LHCN-M2 (cell line): Measurements from ENCODE around the gene JAKMIP3. TPM values are rescaled to one million over a fixed set of nuclear protein-coding genes. Genes with fewer than 3 reads are reported as not detected.
"Not testable (repeated sequence)": the region's sequence is repeated elsewhere in the genome, so short reads cannot be mapped to it uniquely, and the experiment has no call there.

Experiments used
- DNase-seq: peaks from one replicate; pipeline ENCODE4 v3.0.0-alpha.2; 2012; ENCODE audit warnings: low read depth
- total RNA-seq: library from RNA; depleted of rRNA; stranded (reverse); fragments of >200 nt; gene quantifications from 2 replicates; pipeline ENCODE4 v1.2.3, GENCODE V29; 2014

Gene JAKMIP3
- total RNA-seq, 1 experiment from 2014 or later: not detected

- no peak for DNase-seq
These were observed 1.5 kb upstream of the JAKMIP3 start for GRCh38 chr10:132064082-132064755.

- no peak for DNase-seq
These were observed 842 bp upstream of the JAKMIP3 start for GRCh38 chr10:132064771-132065437.

- DNase-seq: no peak
These were observed 440 bp downstream of the JAKMIP3 start for GRCh38 chr10:132066186-132066585.

DNA sequence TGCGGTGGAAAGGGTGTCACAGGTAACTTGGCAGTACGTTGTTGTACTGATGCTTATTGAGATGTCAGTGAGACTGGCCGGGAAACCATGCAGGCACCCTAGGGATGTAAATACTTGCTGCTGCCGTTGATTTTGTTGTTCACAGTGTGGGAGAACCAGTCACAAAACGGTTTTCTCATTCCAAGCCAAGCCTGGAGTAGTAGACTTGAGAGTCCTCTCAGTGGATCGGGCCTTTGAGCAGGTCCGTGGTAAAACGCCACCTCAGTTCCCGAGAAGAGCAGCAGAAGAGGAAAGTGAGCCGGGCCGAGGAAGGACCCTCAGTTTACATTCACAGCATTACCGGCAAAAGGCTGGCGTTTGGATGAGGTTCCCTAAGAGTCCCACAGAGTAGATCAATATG is 1.1 kb downstream of the JAKMIP3 start:
- no peak for DNase-seq

GRCh38 chr10:132068431-132069121 is 2.8 kb downstream of the JAKMIP3 start:
- no peak for DNase-seq

- DNase-seq: no peak
These were observed 3.5 kb downstream of the JAKMIP3 start for GRCh38 chr10:132069122-132069848.

GRCh38 chr10:132069849-132070182 is 4.1 kb downstream of the JAKMIP3 start:
- no peak for DNase-seq

- DNase-seq: no peak
These were observed 5.0 kb downstream of the JAKMIP3 start for GRCh38 chr10:132070724-132071123.

- no peak for DNase-seq
These were observed 5.9 kb downstream of the JAKMIP3 start for GRCh38 chr10:132071667-132072066.

DNA sequence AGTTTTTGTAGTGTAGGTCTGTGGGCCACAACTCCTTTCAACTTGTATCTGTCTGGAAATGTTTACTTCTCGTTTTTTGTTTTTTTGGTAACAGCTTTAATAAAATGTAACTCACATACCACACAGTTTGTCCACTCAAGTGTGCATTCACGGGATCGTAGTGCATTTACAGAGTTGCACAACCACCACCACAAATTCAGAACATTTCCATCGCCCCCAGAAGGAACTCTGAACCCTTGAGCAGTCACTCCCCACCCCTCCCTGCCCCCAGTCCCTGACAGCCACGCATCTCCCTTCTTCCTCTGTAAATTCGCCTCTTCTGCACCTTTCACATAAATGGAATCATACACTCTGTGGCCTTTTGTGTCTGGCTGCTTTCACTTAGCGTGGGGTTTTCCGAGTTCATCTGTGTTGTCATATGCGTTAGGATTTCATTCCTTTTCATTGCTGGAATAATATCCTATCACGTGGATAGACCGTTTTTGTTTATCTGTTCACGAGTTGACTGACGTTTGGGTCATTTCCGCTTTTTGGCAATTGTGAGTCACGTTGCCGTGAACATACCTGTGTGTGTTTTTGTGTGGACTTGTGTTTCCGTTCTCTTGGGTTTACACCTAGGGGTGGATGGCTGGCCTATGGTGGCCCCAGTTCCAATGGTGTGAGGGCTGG is 10.3 kb downstream of the JAKMIP3 start:
- DNase-seq: no peak

GRCh38 chr10:132076578-132077081 is 10.9 kb downstream of the JAKMIP3 start:
- DNase-seq: no peak

- DNase-seq: no peak
These were observed 11.3 kb downstream of the JAKMIP3 start for GRCh38 chr10:132077091-132077490.

GRCh38 chr10:132078746-132079345 is 13.1 kb downstream of the JAKMIP3 start:
- DNase-seq: no peak

- DNase-seq: not testable (repeated sequence)
These were observed 18.6 kb downstream of the JAKMIP3 start for GRCh38 chr10:132084384-132084783.

DNA sequence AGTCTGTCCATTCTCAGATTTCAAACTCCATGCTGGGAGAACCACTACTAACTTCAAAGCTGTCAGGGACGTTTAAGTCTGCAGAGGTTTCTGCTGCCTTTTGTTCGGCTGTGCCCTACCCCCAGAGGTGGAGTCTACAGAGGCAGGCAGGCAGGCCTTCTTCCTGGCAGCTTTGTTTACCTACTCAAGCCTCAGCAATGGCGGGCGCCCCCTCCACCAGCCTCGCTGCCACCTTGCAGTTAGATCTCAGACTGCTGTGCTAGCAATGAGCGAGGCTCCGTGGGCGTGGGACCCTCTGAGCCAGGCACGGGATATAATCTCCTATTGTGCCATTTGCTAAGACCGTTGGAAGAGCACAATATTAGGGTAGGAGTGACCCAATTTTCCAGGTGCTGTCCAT is 27.5 kb downstream of the JAKMIP3 start:
- not testable (repeated sequence) for DNase-seq

- no peak for DNase-seq
These were observed 29.0 kb downstream of the JAKMIP3 start for GRCh38 chr10:132094581-132095234.

DNA sequence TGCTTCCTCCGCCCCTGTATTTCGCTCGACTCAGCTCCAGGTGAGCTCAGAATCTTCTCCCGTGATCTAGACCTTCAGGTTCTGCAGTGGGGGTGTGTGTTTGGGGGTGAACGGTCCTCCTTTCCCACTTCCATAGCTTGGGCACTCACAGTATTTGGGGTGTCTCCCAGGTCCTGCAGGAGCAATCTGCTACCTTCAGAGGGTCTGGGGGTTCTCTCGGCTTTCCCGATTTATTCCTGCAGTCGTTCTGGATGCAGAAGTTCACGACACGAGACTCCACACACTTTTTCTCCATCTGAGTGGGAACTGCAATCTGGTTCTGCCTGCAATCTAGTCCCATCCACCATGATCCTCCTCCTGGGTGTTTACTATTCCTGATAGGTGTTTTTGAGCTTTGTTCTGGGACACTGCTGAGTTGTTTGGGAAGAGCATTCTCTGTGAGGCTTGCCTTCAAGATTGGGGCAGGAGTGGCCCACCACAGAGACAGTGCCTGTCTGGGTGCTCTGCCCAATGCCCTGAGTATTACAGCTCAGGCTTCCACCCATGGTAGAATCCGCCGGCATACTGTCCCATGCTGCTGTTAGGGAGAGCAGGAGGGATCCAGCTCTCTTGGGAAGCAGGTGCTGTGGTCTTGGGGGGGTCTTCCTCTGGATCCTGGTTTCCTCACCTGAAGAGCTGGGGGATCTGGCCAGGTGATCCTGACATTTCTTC is 29.8 kb downstream of the JAKMIP3 start:
- DNase-seq: no peak

GRCh38 chr10:132096223-132096622 is 30.5 kb downstream of the JAKMIP3 start:
- peak; percentile 65 for DNase-seq

- no peak for DNase-seq
These were observed 31.2 kb downstream of the JAKMIP3 start for GRCh38 chr10:132096863-132097478.
